K562 (cell line): Measurements from ENCODE around the gene CAMK2A. TPM values are rescaled to one million over a fixed set of nuclear protein-coding genes. Genes with fewer than 3 reads are reported as not detected.
A peak's percentile ranks its signal among the peaks of the same experiment; 100 is the strongest.

ENCODE experiments used
- BACH1 ChIP-seq: fragments of 200-800 bp; sonication (Bioruptor generic); IDR thresholded peaks from 2 replicates; pipeline ENCODE4 v1.6.1; 2016; ENCODE audit warnings: missing genetic modification characterization, missing compliant biosample characterization
- BDP1 ChIP-seq: IDR thresholded peaks from 3 replicates; pipeline ENCODE4 v1.6.1; 2011; ENCODE audit not compliant: insufficient read length, insufficient read depth
- DMBX1 ChIP-seq: fragments of 250-450 bp; sonication (Bioruptor Pico); IDR thresholded peaks from 2 replicates; pipeline ENCODE4 v1.8.0; 2022; ENCODE audit warnings: inconsistent platforms, mild to moderate bottlenecking, moderate library complexity, borderline replicate concordance
- HNRNPK ChIP-seq: fragments of 200-400 bp; formaldehyde crosslinking; IDR thresholded peaks from one replicate; pipeline ENCODE4 v1.6.1; 2018; ENCODE audit warnings: mild to moderate bottlenecking, low read depth, low read length; ENCODE audit not compliant: poor library complexity, severe bottlenecking
- NR3C1 ChIP-seq: sonication (generic); formaldehyde crosslinking; IDR thresholded peaks from 2 replicates; pipeline ENCODE4 v1.8.1; 2022; ENCODE audit warnings: missing genetic modification reagents
- NR4A1 ChIP-seq, 2 experiments: fragments of 250-450 bp in 1 of 2; fragments of 450-650 bp in 1 of 2; sonication (Bioruptor Pico) in 1 of 2; IDR thresholded peaks; 2 replicates each; pipeline versions ENCODE4 v1.4.0 to v1.6.1; 2016 to 2020; ENCODE audit warnings: mild to moderate bottlenecking in 2 of 2, missing compliant biosample characterization in 1 of 2, missing genetic modification characterization in 1 of 2, moderate library complexity in 1 of 2
- POLR2B ChIP-seq: fragments of 450-650 bp; IDR thresholded peaks from 2 replicates; pipeline ENCODE4 v1.6.1; 2018; ENCODE audit warnings: low read depth; ENCODE audit not compliant: partially characterized antibody
- SPI1 ChIP-seq: IDR thresholded peaks from 2 replicates; pipeline ENCODE4 v1.6.1; 2011; ENCODE audit warnings: low read depth, low read length, control low read depth, borderline replicate concordance
- SRF ChIP-seq, 2 experiments: fragments of 250-450, 450-650 bp in 1 of 2; sonication (Bioruptor Pico) in 1 of 2; sonication (generic) in 1 of 2; formaldehyde crosslinking; IDR thresholded peaks; 2 replicates each; pipeline versions ENCODE4 v1.5.0 to v1.5.1; 2020 to 2022; ENCODE audit warnings: mild to moderate bottlenecking in 1 of 2, missing genetic modification reagents in 1 of 2
- TSC22D4 ChIP-seq: fragments of 450-650 bp; IDR thresholded peaks from 2 replicates; pipeline ENCODE4 v1.6.1; 2016; ENCODE audit warnings: missing genetic modification characterization, missing biosample characterization, control low read depth
- ZBTB43 ChIP-seq: sonication (generic); formaldehyde crosslinking; IDR thresholded peaks from 2 replicates; pipeline ENCODE4 v1.8.0; 2023; ENCODE audit warnings: mild to moderate bottlenecking, missing genetic modification reagents
- ZC3H4 ChIP-seq: sonication (generic); formaldehyde crosslinking; IDR thresholded peaks from 2 replicates; pipeline ENCODE4 v1.9.0; 2021; ENCODE audit warnings: missing genetic modification reagents, borderline replicate concordance
- ZKSCAN1 ChIP-seq: fragments of 150-350 bp; IDR thresholded peaks from 2 replicates; pipeline ENCODE4 v1.6.1; 2016; ENCODE audit warnings: low read depth, low read length
- ZNF324 ChIP-seq: fragments of 250-450 bp; sonication (Bioruptor Pico); IDR thresholded peaks from 2 replicates; pipeline ENCODE4 v1.4.0; 2020; ENCODE audit warnings: mild to moderate bottlenecking
- ZNF766 ChIP-seq: fragments of 200-800 bp; sonication (Bioruptor generic); conservative IDR thresholded peaks from 2 replicates; pipeline ENCODE4 v1.6.1; 2016; ENCODE audit warnings: missing genetic modification characterization, missing compliant biosample characterization
- polyA plus RNA-seq, 8 experiments: library from polyadenylated mRNA; depleted of rRNA in 4 of 8; stranded (reverse) in 5 of 8; unstranded in 3 of 8; fragments of >200 nt; fragmentation: Nextera tagmentation in 2 of 8; fragmentation: Illumina TruSeq in 1 of 8; extraction: Ambion mirVana in 2 of 8; extraction: Trizol in 1 of 8; gene quantifications; 2 replicates each; pipeline versions ENCODE4 v1.2.1 to v1.2.3, GENCODE V29; 2011 to 2014; ENCODE audit warnings: inconsistent platforms in 1 of 8, missing spikeins in 1 of 8
- total RNA-seq, 7 experiments: library from RNA; depleted of rRNA in 6 of 7; stranded (reverse); fragments of >200 nt in 6 of 7; fragmentation: Illumina TruSeq in 2 of 7; extraction: Trizol in 2 of 7; gene quantifications; 2 replicates each; pipeline versions ENCODE4 v1.2.1 to v1.2.3, GENCODE V29; 2011 to 2021; ENCODE audit warnings: low replicate concordance in 1 of 7
- TF ChIP-seq, protein P1 (sequence below), 2 experiments: fragments of 450-650 bp; formaldehyde crosslinking in 1 of 2; IDR thresholded peaks; 2 replicates each; pipeline versions ENCODE4 v1.4.0 to v1.6.1; 2014 to 2020; ENCODE audit warnings: mild to moderate bottlenecking in 2 of 2, borderline replicate concordance in 1 of 2, low read depth in 1 of 2
- TF ChIP-seq, protein P2 (sequence below): fragments of 250-450 bp; sonication (Bioruptor Pico); IDR thresholded peaks from 2 replicates; pipeline ENCODE4 v1.5.0; 2020; ENCODE audit warnings: mild to moderate bottlenecking

CAMK2A gene
- total and polyA plus RNA-seq, 9 of the 15 experiments (the other 6 are each of a cell fraction or from before 2014, with no cell fraction given) = 0.01 to 0.18 (median 0.04) TPM; not detected in 6

GRCh38 chr5:150263375-150263775 lies 26.2 kb downstream of the CAMK2A start (continued):
- TF ChIP-seq, protein P1, sequence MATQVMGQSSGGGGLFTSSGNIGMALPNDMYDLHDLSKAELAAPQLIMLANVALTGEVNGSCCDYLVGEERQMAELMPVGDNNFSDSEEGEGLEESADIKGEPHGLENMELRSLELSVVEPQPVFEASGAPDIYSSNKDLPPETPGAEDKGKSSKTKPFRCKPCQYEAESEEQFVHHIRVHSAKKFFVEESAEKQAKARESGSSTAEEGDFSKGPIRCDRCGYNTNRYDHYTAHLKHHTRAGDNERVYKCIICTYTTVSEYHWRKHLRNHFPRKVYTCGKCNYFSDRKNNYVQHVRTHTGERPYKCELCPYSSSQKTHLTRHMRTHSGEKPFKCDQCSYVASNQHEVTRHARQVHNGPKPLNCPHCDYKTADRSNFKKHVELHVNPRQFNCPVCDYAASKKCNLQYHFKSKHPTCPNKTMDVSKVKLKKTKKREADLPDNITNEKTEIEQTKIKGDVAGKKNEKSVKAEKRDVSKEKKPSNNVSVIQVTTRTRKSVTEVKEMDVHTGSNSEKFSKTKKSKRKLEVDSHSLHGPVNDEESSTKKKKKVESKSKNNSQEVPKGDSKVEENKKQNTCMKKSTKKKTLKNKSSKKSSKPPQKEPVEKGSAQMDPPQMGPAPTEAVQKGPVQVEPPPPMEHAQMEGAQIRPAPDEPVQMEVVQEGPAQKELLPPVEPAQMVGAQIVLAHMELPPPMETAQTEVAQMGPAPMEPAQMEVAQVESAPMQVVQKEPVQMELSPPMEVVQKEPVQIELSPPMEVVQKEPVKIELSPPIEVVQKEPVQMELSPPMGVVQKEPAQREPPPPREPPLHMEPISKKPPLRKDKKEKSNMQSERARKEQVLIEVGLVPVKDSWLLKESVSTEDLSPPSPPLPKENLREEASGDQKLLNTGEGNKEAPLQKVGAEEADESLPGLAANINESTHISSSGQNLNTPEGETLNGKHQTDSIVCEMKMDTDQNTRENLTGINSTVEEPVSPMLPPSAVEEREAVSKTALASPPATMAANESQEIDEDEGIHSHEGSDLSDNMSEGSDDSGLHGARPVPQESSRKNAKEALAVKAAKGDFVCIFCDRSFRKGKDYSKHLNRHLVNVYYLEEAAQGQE (IDR thresholded peaks at IDR 0.05; ENCODE audit: borderline replicate concordance) = no peak
- TF ChIP-seq, protein P1 (CRISPR knock-in tag; IDR thresholded peaks at IDR 0.05; ENCODE audit: low read depth) = no peak
- no peak for TF ChIP-seq ZNF324
- peak; percentile 98 for TF ChIP-seq TSC22D4 (tag)
- TF ChIP-seq SPI1 = no peak
- peak; percentile 83; the same call in 1 of the 2 replicates for TF ChIP-seq ZBTB43 (CRISPR knock-in tag)
- TF ChIP-seq ZNF766 (CRISPR knock-in tag) = no peak
- TF ChIP-seq NR4A1 (CRISPR knock-in tag; IDR thresholded peaks at IDR 0.05) = no peak
- TF ChIP-seq NR4A1 (tag; IDR thresholded peaks at IDR 0.05) = no peak
- no peak for TF ChIP-seq SRF (CRISPR knock-in tag; IDR thresholded peaks at IDR 0.05)
- TF ChIP-seq NR3C1 (CRISPR knock-in tag) = no peak
- no peak for TF ChIP-seq ZC3H4
- no peak for TF ChIP-seq HNRNPK
- TF ChIP-seq, protein P2, sequence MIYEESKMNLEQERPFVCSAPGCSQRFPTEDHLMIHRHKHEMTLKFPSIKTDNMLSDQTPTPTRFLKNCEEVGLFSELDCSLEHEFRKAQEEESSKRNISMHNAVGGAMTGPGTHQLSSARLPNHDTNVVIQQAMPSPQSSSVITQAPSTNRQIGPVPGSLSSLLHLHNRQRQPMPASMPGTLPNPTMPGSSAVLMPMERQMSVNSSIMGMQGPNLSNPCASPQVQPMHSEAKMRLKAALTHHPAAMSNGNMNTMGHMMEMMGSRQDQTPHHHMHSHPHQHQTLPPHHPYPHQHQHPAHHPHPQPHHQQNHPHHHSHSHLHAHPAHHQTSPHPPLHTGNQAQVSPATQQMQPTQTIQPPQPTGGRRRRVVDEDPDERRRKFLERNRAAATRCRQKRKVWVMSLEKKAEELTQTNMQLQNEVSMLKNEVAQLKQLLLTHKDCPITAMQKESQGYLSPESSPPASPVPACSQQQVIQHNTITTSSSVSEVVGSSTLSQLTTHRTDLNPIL (CRISPR knock-in tag) = no peak
- no peak for TF ChIP-seq POLR2B
- TF ChIP-seq DMBX1 (CRISPR knock-in tag) = no peak
- TF ChIP-seq ZKSCAN1 = no peak
- TF ChIP-seq BACH1 (tag) = no peak
- TF ChIP-seq BDP1 = no peak
